Forelimb muscle (tissue), 1 donor: ENCODE results near the gene RGS8. TPM values are rescaled to one million over a fixed set of nuclear protein-coding genes. Genes with fewer than 3 reads are reported as not detected.

Experiments
- DNase-seq: peaks from one replicate; pipeline ENCODE4 v3.0.0-alpha.2; 2013; ENCODE audit warnings: low read depth
- polyA plus RNA-seq: library from polyadenylated mRNA; unstranded; fragments of 120-200 nt; gene quantifications from one replicate; pipeline ENCODE4 v1.2.1, GENCODE V29; 2013; ENCODE audit not compliant: insufficient read length

Gene RGS8
- polyA plus RNA-seq, 1 donor: 0.04 TPM

DNA sequence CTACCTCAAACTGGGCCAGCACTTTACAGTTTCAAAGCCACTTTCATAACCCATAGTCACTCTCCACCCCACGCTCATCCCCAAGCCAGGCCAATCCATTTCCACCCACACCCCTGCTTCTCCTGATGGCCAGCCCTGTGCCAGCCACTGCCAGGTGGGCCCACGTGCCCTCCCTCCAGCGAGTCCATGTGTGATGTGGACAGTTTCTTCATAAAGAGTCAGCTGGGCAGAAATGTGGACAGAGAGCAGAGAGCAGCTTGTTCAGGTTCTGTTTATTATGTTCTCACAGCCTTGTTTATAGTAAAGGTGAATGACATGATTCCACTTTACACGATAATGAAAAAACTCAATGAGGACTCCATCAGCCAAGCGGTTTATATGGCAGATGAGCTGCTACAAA is 42.8 kb downstream of the RGS8 start:
- no peak for DNase-seq

DNA sequence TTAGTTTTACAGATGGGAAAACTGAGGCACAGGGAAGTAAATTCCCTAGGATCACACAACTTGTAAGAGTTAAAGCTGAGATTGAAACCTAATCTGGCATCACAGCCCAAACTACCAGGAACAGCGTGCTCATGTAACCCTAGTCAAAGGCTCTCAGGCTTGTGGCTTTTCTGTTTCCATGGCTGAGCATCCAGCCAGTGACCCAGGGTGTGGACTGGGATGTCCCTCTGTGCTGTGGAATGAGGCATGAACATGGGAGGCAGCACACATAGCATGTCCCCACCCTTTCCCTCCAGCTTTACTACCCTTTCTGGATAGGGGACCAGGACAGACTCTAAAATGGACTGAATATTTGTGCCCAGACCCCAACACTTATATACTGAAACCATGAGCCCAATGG is 45.1 kb downstream of the RGS8 start:
- DNase-seq: no peak

DNA sequence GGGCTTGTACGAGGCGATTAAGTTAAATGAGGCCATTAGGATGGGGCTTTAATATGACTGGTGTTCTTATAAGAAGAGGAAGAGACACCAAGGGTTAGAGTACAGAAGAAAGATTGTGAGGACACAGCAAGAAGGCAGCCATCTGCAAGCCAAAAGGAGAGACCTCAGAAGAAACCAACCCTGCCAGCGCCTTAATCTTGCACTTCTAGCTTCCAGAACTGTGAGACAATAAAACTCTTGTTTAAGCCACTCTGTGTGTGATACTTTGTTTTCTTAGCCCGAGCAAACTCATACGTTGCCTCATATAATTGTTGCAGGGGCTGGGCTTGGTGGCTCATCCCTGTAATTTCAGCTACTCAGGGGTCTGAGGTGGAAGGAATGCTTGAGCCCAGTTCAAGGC is 46.6 kb downstream of the RGS8 start:
- no peak for DNase-seq

DNA sequence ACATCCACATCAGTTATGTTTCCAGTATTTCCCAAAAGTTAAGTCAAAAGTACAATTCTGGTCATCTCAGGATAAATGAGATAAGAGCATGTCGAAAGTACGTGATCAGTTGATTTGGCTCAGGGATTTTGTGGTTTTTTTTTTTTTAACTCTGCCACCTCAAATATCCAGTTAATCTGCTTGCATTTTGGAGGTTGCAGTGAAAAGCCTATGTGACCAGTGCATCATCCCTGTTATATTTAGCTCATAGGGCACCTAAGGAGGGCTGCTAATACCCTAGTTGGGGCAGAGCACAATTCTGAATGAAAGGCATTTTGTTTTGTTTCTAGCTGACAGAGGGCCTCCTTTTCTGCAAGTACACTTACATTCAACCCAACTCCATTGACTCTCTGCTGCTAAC is 48.5 kb downstream of the RGS8 start:
- DNase-seq: no peak

Other genes with a start within 250 kb of the RGS8 start
- not detected for gene RGSL1, start 234.4 kb downstream of the RGS8 start, polyA plus RNA-seq
- 2.5 TPM for gene RNASEL, start 95.3 kb downstream of the RGS8 start, polyA plus RNA-seq
- gene RGS16, start 80.2 kb downstream of the RGS8 start, polyA plus RNA-seq: 5.5 TPM
- 5.1 TPM for gene NPL, start 105.2 kb upstream of the RGS8 start, polyA plus RNA-seq
- gene DHX9, start 154.8 kb upstream of the RGS8 start, polyA plus RNA-seq: 113 TPM